HG02885 (cell line): ENCODE data around the gene TMEM98.
"Not testable (repeated sequence)": the region's sequence is repeated elsewhere in the genome, so short reads cannot be mapped to it uniquely, and the experiment has no call there.

Experiments
- ATAC-seq: cut with Tn5 transposase; IDR thresholded peaks from one replicate; pipeline ENCODE4 v1.9.1; 2021; ENCODE audit warnings: mild to moderate bottlenecking; ENCODE audit not compliant: unreplicated experiment, poor library complexity

TMEM98 gene

DNA sequence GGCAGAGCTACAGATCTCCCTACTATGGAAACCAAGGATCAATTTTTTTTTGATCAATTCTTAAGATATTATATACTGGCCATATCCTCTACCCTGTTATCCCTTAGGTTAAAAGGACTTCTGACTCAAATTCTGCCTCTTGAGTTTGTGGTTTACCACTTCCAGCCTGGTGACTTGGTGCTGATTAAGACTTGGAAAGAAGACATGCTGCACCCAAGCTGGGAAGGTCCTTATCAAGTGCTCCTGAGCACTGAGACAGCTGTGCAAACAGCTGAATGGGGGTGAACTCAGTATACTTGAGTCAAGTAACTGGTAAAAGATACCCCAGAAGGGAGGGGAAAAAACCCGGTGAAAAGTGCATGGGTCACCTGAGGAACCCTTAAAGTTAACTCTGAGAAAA is 43.2 kb downstream of the TMEM98 start:
- no peak for ATAC-seq

GRCh38 chr17:32976131-32976530 is 48.2 kb downstream of the TMEM98 start:
- no peak for ATAC-seq

DNA sequence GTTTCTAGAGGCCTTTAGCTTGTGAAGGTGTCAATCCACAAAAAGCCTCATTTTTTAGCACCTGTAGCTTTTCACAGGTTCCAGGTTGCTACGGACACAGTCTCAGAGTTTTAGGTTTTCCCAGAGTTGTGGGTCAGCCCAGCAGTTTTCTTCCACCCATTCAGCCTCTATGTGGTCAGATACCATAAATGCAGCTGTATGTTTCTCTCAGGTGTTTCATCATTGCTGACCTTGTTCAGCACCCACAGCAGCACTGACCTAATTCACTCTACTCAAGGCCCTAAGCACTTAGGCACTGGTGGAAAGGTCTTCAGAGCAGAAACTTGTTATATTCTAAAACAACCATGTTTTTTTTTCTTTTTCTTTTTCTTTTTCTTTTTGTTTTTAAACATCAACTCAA is 48.7 kb downstream of the TMEM98 start:
- no peak for ATAC-seq

- ATAC-seq: no peak
Observed at GRCh38 chr17:32980230-32980629, 52.3 kb downstream of the TMEM98 start.

DNA sequence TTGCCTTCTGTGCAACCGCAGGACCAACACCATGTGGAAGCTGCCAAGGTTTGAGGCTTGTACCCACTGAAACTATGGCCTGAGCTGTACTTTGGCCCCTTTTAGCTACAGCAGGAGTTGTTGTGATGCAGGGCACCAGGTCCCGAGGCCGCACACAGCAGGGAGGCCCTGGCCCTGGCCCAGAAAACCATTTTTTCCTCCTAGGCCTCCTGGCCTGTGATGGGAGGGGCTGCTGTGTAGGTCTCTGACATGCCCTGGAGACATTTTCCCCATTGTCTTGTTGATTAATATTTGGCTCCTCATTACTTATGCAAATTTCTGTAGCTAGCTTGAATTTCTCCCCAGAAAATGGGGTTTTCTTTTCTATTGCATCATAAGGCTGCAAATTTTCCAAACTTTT is 53.7 kb downstream of the TMEM98 start:
- not testable (repeated sequence) for ATAC-seq

DNA sequence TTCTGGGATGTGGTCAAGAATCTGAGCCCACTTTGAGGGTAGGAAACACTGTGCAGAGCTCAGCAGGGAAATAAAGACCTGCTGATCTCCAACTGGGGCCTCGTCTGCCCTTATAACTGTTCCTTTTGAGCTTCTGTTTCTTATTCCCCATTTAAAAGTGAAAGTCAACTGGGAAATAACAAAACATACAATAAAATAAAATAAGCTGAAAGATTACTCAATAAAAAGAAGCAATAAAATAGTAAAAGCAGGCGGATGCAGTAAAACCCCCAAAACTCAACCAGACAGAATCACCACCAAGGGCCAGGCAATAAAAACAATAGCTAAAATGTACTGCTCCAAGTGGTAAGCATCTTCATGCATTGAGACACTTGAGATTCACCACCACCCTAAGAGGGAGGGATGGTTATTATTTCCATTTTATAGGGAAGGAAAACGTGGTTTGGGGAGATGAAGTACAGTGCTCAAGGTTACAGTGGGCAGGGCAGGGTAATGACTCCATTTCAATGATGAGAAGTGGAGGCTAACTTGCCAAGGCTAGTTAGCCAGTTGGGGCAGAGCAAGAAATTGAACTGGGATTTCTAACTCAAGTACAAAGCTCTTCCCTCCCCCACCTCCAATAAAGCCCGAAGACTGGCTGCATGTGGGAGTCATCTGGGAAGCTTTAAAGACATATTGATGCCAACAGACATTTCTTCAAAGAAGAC is 57.2 kb downstream of the TMEM98 start:
- ATAC-seq: no peak

DNA sequence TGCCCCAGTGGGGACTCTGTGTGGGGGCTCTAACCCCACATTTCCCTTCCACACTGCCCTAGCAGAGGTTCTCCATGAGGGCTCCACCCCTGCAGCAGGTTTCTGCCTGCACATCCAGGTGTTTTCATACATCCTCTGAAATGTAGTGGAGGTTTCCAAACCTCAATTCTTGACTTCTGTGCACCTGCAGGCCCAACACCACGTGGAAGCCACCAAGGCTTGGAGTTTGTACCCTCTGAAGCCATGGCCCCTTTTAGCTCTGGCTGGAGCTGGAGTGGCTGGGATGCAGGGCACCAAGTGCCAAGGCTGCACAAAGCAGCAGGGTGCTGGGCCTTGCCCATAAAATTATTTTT is 59.5 kb downstream of the TMEM98 start:
- not testable (repeated sequence) for ATAC-seq

DNA sequence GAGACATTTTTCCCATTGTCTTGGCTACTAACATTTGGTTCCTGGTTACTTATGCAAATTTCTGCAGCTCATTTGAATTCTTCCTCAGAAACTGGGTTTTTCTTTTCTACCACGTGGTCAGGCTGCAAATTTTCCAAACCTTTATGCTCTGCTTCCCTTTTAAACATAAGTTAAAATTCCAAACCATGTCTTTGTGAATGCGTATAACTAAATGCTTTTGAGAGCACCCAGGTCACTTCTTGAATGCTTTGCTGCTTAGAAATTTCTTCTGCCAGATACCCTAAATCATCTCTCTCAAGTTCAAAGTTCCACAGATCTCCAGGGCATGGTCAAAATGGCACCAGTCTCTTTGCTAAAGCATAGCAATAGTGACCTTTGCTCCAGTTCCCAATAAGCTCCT is 59.9 kb downstream of the TMEM98 start:
- ATAC-seq: not testable (repeated sequence)

GRCh38 chr17:32988481-32989101 is 60.6 kb downstream of the TMEM98 start:
- no peak for ATAC-seq

DNA sequence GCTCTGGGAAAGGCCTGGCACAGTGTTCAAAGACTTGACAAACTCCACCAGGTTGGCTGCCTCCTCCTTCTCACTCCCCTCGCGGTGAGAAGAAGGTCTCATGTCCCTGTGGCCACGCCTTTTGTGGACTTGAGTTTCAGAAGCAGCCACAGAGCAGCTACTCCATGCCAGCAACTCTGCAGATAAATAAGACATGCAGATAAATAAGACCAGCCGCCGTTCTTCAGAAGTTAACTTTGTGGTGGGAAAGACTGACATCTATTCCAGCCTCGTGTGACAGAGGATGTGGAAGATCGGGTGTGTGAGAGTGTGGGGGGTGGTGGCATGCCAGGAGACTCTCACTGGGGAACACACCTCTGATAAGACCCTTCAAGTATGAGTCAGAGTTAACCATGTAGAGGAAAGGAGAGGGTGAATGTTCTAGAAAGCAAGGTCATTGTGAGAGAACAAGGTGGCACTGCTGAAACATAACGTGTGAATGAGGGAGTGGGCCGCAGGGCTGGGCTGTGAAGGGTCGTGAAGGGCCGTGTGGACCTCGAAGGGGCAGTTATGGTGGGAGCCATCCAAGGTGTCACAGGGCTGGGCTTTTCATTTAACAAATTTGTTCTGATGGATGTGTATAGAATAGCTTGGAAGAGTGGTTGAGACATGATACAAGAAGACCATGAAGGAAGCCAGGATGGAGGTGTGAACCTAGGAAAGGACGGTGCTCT is 64.5 kb downstream of the TMEM98 start:
- no peak for ATAC-seq

DNA sequence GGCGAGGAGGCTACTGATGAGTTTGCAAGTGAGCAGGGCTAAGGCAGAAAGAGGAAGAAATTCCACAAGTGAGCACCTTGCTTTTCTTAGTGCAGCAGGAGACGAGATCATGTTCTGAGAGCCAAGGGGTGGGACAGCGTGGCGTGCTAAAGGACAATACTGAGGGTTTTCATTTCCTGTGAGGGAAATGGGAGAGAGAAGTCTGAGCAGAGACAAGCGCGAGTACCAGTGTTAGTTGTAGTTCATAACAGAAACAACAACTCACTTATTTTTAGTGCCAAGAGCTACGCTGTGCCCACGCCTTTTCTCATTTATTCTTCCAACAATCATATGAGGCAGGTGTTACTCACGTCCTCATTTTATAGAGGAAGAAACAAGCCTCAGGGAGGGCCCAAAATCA is 66.0 kb downstream of the TMEM98 start:
- ATAC-seq: no peak
